ENCODE results near the gene S100PBP. TPM values are rescaled to one million over a fixed set of nuclear protein-coding genes. Genes with fewer than 3 reads are reported as not detected.

S100PBP gene
- total RNA-seq, 6 donors from 2014 or later = 20.8 to 85.9 (median 34.9) TPM

- Histone ChIP-seq H3K36me3 (peaks cover 4 to 58% (median 22%) of the 10 kb centered on the region in 4 donors), H3K4me1 (peaks cover 0 to 6% (median under 1%) of the 10 kb centered on the region in 4 donors), H3K9me3 (no peaks in the 10 kb centered on the region), H3K27me3 (no peaks in the 10 kb centered on the region), H3K27ac (no peak overlapping the region), H3K4me3 (no peak overlapping the region)
- TF ChIP-seq CTCF (IDR thresholded peaks at IDR 0.05) = no peak
- TF ChIP-seq POLR2A (IDR thresholded peaks at IDR 0.05) = no peak
- no peak for TF ChIP-seq EP300 (IDR thresholded peaks at IDR 0.05)
- TF ChIP-seq POLR2AphosphoS5 (IDR thresholded peaks at IDR 0.05) = no peak
- DNase-seq (no peak), ATAC-seq (ENCODE audit: low FRiP score in 2 of 2) (no peak)
- WGBS, 2 donors = 93 to 95% methylated on average over 2 of the region's 2 CpGs
Measured at GRCh38 chr1:32859915-32860314, 42.5 kb downstream of the S100PBP start.

DNA sequence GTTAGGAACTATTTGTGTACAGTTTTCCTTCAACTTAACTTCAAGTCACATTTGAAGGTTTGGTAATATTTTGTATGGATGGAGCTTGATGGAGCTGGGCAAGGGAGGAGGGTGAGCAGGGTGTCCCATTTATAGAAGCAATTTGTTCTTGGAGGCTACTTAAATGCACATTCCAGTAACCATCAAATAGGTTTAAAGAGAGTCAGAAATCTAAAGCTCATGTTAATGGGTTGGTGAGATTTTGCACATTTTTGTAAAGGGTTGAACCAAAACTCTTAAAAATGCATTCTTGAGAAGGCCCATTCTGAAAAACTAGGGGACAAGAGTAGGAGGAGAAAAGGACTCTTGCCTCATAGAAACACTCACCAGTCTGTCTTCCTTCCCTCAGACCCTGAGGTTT, 43.1 kb downstream of the S100PBP start:
- H3K9me3 ChIP-seq = no peaks in the 10 kb centered on the region
- no peak overlapping the region for H3K4me3 ChIP-seq
- TF ChIP-seq EP300 (IDR thresholded peaks at IDR 0.05) (no peak), POLR2AphosphoS5 (IDR thresholded peaks at IDR 0.05) (no peak), CTCF (IDR thresholded peaks at IDR 0.05) (no peak), POLR2A (IDR thresholded peaks at IDR 0.05) (no peak)
- ATAC-seq (ENCODE audit: low FRiP score in 2 of 2) (no peak), DNase-seq (no peak)
- H3K27ac ChIP-seq = no peak overlapping the region
- H3K27me3 ChIP-seq = no peaks in the 10 kb centered on the region
- peaks cover 3 to 51% (median 19%) of the 10 kb centered on the region in 4 donors for H3K36me3 ChIP-seq
- H3K4me1 ChIP-seq = peaks cover 0 to 6% (median 2%) of the 10 kb centered on the region in 4 donors

DNA sequence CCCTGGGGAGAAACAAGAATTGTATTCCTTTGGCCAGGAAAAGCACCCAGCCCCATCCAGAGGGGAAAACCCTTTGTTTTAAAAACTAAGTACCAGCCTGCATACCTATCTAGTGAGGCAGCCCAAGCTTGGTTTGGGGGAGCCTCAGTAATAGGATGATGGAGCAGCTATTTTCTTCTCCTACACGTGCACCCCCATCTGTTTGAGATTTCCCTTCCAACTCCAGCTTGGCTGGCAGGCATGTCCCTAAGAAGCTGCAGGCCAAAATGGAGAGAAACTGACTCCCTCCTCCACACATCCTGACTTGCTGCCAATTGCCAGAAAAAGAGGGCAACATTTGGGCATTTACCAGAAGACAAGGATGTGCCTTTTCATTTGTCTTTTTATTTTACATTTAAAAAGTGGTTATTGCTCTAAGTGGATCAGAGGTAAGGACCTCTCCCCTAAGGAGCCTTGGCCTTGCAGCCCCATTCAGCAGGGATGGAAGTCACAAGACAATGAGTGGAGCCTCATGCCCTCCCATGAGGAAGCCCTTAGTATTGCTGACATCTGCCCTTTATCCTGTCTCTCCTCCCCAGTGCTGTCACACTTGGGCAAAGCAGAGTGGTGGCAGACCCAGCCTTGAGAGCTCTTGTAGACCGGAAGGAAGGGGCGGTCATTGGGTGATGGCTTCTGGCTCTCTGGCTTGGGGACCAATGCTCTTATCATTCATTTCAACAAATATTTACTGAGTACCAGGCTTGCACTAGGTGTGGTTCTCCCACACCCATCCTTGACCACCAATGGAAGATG, 44.6 kb downstream of the S100PBP start:
- TF ChIP-seq EP300 (IDR thresholded peaks at IDR 0.05) (no peak), CTCF (IDR thresholded peaks at IDR 0.05) (no peak), POLR2A (IDR thresholded peaks at IDR 0.05) (no peak), POLR2AphosphoS5 (IDR thresholded peaks at IDR 0.05) (no peak)
- no peak for DNase-seq
- peaks cover 3 to 36% (median 5%) of the 10 kb centered on the region in 4 donors for H3K36me3 ChIP-seq

DNA sequence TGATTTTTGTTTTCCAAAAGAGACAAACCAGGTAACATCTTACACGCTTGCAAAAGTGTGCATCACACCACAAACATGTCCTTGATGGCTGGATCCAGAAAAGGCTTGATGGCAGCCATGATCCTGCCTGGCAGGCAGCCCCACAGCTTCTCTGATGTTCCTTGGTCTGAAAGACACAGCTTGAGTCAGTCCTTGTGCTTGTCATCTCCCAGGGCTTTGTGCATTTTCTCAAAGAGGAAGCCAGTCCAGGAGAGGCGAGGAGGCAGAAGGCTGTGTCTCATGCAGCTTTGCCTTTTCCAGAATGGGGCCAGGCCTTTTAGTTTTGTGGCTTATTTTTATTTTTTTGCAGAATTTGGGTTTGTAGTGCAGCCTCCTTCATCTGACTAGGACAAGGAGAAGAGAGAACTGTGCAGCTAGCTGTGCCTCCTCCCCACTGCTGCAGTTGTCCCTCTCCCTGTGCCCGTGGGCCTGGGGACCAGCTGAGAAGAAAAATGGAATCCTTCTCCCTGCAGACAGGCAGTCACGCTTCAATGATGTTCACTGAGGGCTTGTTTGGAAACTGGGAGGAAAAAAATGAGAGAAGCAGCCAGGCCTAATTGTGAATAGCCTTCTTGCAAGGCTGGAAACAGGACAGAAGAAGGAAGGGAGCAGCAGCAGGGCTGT, 45.9 kb downstream of the S100PBP start:
- H3K36me3 ChIP-seq = peaks cover 0 to 24% (median 2%) of the 10 kb centered on the region in 4 donors
- ATAC-seq (ENCODE audit: low FRiP score in 2 of 2) (no peak), DNase-seq (no peak)
- WGBS, 2 donors = 89 to 96% methylated on average over 4 of the region's 4 CpGs
- H3K9me3 ChIP-seq = no peaks in the 10 kb centered on the region
- peaks cover 0 to 6% (median 2%) of the 10 kb centered on the region in 4 donors for H3K4me1 ChIP-seq
- no peak for TF ChIP-seq CTCF (IDR thresholded peaks at IDR 0.05)
- no peak for TF ChIP-seq POLR2A (IDR thresholded peaks at IDR 0.05)
- no peak for TF ChIP-seq POLR2AphosphoS5 (IDR thresholded peaks at IDR 0.05)
- no peak for TF ChIP-seq EP300 (IDR thresholded peaks at IDR 0.05)
- no peak overlapping the region for H3K27ac ChIP-seq
- no peak overlapping the region for H3K4me3 ChIP-seq
- no peaks in the 10 kb centered on the region for H3K27me3 ChIP-seq

More for the DNA sequence above, 44.6 kb downstream of the S100PBP start:
- no peak overlapping the region for H3K27ac ChIP-seq
- no peaks in the 10 kb centered on the region for H3K27me3 ChIP-seq
- no peak overlapping the region for H3K4me3 ChIP-seq
- 73 to 80% methylated on average over 3 of the region's 3 CpGs for WGBS, 2 donors
- no peaks in the 10 kb centered on the region for H3K9me3 ChIP-seq
- peaks cover 0 to 6% (median 2%) of the 10 kb centered on the region in 4 donors for H3K4me1 ChIP-seq
- ATAC-seq (ENCODE audit: low FRiP score in 2 of 2) = no peak
